A549 (cell line): ENCODE measurements around the gene MLXIP. TPM values are rescaled to one million over a fixed set of nuclear protein-coding genes. Genes with fewer than 3 reads are reported as not detected.

Source experiments
- ATAC-seq, 2 experiments: fragments of 200-7000 bp in 1 of 2; fragments of >200 bp in 1 of 2; cut with Nextera tagmentation in 1 of 2; cut with Tn5 transposase in 1 of 2; 3 replicates each; pipeline versions ENCODE4 v1.8.0 to v1.9.1; 2018 to 2020; ENCODE audit warnings: mild to moderate bottlenecking in 1 of 2, moderate library complexity in 1 of 2
- CTCF ChIA-PET: fragments of 300-600 bp; sonication (Branson Sonifier 250); formaldehyde crosslinking; extraction: SDS; loops from one replicate; lab custom pipeline; 2021; ENCODE audit warnings: antibody characterized with exemption, inconsistent platforms; lab: Yijun Ruan, JAX
- POLR2A ChIA-PET: fragments of 350-600 bp; formaldehyde crosslinking; extraction: SDS; loops from one replicate; lab custom pipeline; 2021; ENCODE audit warnings: antibody characterized with exemption, inconsistent platforms; lab: Yijun Ruan, JAX
- DNase-seq, 2 experiments: peaks; one replicate each; pipeline versions ENCODE4 v3.0.0 to v3.0.0-alpha.2; 2011 to 2016; ENCODE audit warnings: low read depth in 1 of 2, low spot score in 1 of 2
- FAIRE-seq: peaks from 2 replicates; lab custom pipeline; 2011; peaks lifted over from hg19 to GRCh38; lab: Jason Lieb, UNC
- H3K27ac ChIP-seq, 2 experiments: fragments of >200 bp; sonication (Bioruptor Twin); formaldehyde crosslinking; 3 replicates each; pipeline ENCODE4 v1.5.1; 2016 to 2017
- H3K4me1 ChIP-seq: fragments of >200 bp; sonication (Bioruptor Twin); formaldehyde crosslinking; 3 replicates; pipeline ENCODE4 v1.6.1; 2016
- H3K4me2 ChIP-seq: fragments of >200 bp; sonication (Bioruptor Twin); formaldehyde crosslinking; 3 replicates; pipeline ENCODE4 v1.6.1; 2016
- H3K4me3 ChIP-seq: fragments of >200 bp; sonication (Bioruptor Twin); formaldehyde crosslinking; 3 replicates; pipeline ENCODE4 v1.5.1; 2016
- H3K9me3 ChIP-seq: fragments of >200 bp; sonication (Bioruptor Twin); formaldehyde crosslinking; 3 replicates; pipeline ENCODE4 v1.6.1; 2016
- BHLHE40 ChIP-seq: IDR thresholded peaks from 2 replicates; pipeline ENCODE4 v1.6.1; 2012; ENCODE audit warnings: low read depth, low read length, inconsistent platforms
- CHD4 ChIP-seq: fragments of 200-600 bp; sonication (generic); IDR thresholded peaks from 2 replicates; pipeline ENCODE4 v1.6.1; 2016; ENCODE audit warnings: antibody characterized with exemption, mild to moderate bottlenecking, borderline replicate concordance
- EP300 ChIP-seq, 2 experiments: fragments of >200 bp; sonication (Bioruptor Twin); formaldehyde crosslinking; IDR thresholded peaks; 2 replicates in 1 of 2; 3 replicates in 1 of 2; pipeline ENCODE4 v1.6.1; 2016 to 2017
- ESRRA ChIP-seq: fragments of 150-350 bp; IDR thresholded peaks from 2 replicates; pipeline ENCODE4 v1.6.1; 2014; ENCODE audit warnings: mild to moderate bottlenecking, low read length, borderline replicate concordance
- HDAC2 ChIP-seq: fragments of 200-600 bp; sonication (generic); IDR thresholded peaks from 2 replicates; pipeline ENCODE4 v1.6.1; 2016
- HES2 ChIP-seq: fragments of >200 bp; sonication (Bioruptor Twin); formaldehyde crosslinking; IDR thresholded peaks from 2 replicates; pipeline ENCODE4 v1.6.1; 2016
- HOXB13 ChIP-seq: fragments of 250-450 bp; sonication (Bioruptor Pico); IDR thresholded peaks from 2 replicates; pipeline ENCODE4 v1.5.0; 2020; ENCODE audit warnings: low read depth, mild to moderate bottlenecking, moderate library complexity
- JUN ChIP-seq, 2 experiments: fragments of >200 bp; sonication (Bioruptor Twin); formaldehyde crosslinking; IDR thresholded peaks; 2 replicates in 1 of 2; 3 replicates in 1 of 2; pipeline ENCODE4 v1.6.1; 2016 to 2017
- KDM1A ChIP-seq: fragments of 200-600 bp; sonication (generic); IDR thresholded peaks from 2 replicates; pipeline ENCODE4 v1.6.1; 2016; ENCODE audit warnings: low read depth, mild to moderate bottlenecking
- KDM5A ChIP-seq: fragments of 200-600 bp; sonication (generic); IDR thresholded peaks from 2 replicates; pipeline ENCODE4 v1.6.1; 2016; ENCODE audit warnings: antibody characterized with exemption, mild to moderate bottlenecking
- MAZ ChIP-seq: fragments of 150-350 bp; IDR thresholded peaks from 2 replicates; pipeline ENCODE4 v1.6.1; 2014; ENCODE audit warnings: antibody characterized with exemption, low read depth, low read length, borderline replicate concordance
- MYC ChIP-seq: IDR thresholded peaks from 2 replicates; pipeline ENCODE4 v1.6.1; 2012; ENCODE audit warnings: mild to moderate bottlenecking, inconsistent platforms, low read length, improper control_type of control experiment, borderline replicate concordance
- NR3C1 ChIP-seq: fragments of >200 bp; sonication (Bioruptor Twin); formaldehyde crosslinking; IDR thresholded peaks from 3 replicates; pipeline ENCODE4 v1.6.1; 2017
- PHF8 ChIP-seq: fragments of 200-600 bp; sonication (generic); IDR thresholded peaks from 2 replicates; pipeline ENCODE4 v1.6.1; 2016; ENCODE audit warnings: low read depth, mild to moderate bottlenecking, antibody characterized with exemption, moderate library complexity, borderline replicate concordance
- POLR2A ChIP-seq: IDR thresholded peaks from 2 replicates; pipeline ENCODE4 v1.6.1; 2012; ENCODE audit warnings: mild to moderate bottlenecking, low read length
- RAD21 ChIP-seq, 2 experiments: fragments of >200 bp in 1 of 2; sonication (Bioruptor Twin) in 1 of 2; formaldehyde crosslinking in 1 of 2; IDR thresholded peaks in 1 of 2; conservative IDR thresholded peaks in 1 of 2; 2 replicates in 1 of 2; 3 replicates in 1 of 2; pipeline ENCODE4 v1.6.1; 2012 to 2018; ENCODE audit warnings: inconsistent platforms in 1 of 2
- RARB ChIP-seq: fragments of 250-450 bp; sonication (Bioruptor Pico); IDR thresholded peaks from 2 replicates; pipeline ENCODE4 v1.8.0; 2021; ENCODE audit warnings: mild to moderate bottlenecking, moderate library complexity
- RCOR1 ChIP-seq: fragments of 150-350 bp; IDR thresholded peaks from 2 replicates; pipeline ENCODE4 v1.6.1; 2014; ENCODE audit warnings: antibody characterized with exemption, low read length, low read depth
- RNF2 ChIP-seq: fragments of 200-600 bp; sonication (generic); IDR thresholded peaks from 2 replicates; pipeline ENCODE4 v1.6.1; 2016; ENCODE audit warnings: low read depth, mild to moderate bottlenecking, antibody characterized with exemption, moderate library complexity, borderline replicate concordance
- SMC3 ChIP-seq: fragments of >200 bp; sonication (Bioruptor Twin); formaldehyde crosslinking; IDR thresholded peaks from 3 replicates; pipeline ENCODE4 v1.6.1; 2018; ENCODE audit warnings: inconsistent platforms
- WGBS: methylation state at CpG from one replicate; pipeline ENCODE4 v1.1.6; 2017; ENCODE audit errors: missing lambda C conversion rate; 5-methylcytosine and 5-hydroxymethylcytosine counted together
- polyA plus RNA-seq, 4 experiments: library from polyadenylated mRNA; depleted of rRNA in 3 of 4; stranded (reverse); fragments of >200 nt; fragmentation: RNase III in 1 of 4; extraction: RNeasy Plus Mini Kit Qiagen cat#74134 plus additional on column Dnase treatment in 1 of 4; gene quantifications; 2 replicates in 3 of 4; 3 replicates in 1 of 4; pipeline ENCODE4 v1.2.3, GENCODE V29; 2011 to 2017
- TF ChIP-seq, protein P1 (sequence below): IDR thresholded peaks from 2 replicates; pipeline ENCODE4 v1.6.1; 2012
- TF ChIP-seq, protein P2 (sequence below): IDR thresholded peaks from 2 replicates; pipeline ENCODE4 v1.6.1; 2012; ENCODE audit warnings: low read depth, borderline replicate concordance
- TF ChIP-seq, protein P3 (sequence below): fragments of >200 bp; sonication (Bioruptor Twin); formaldehyde crosslinking; IDR thresholded peaks from 3 replicates; pipeline ENCODE4 v1.6.1; 2016

Gene MLXIP
- polyA plus RNA-seq, 2 of the 4 experiments (the other 2 are of a cell fraction): 7.0 to 21.4 TPM

GRCh38 chr12:122185079-122185478 is 106.5 kb downstream of the MLXIP start:
- CTCF ChIA-PET: no interaction called here
- H3K4me2 ChIP-seq: no peak overlapping the region
- no peak for DNase-seq
- TF ChIP-seq SMC3: no peak
- TF ChIP-seq BHLHE40: no peak
- no peak for TF ChIP-seq RNF2
- TF ChIP-seq, all 56 proteins: peak for 0
- FAIRE-seq: no peak
- Histone ChIP-seq H3K4me3 (no peak overlapping the region), H3K27ac (no peak overlapping the region), H3K9me3 (no peaks in the 10 kb centered on the region), H3K4me1 (no peaks in the 10 kb centered on the region)
- POLR2A ChIA-PET: no interaction called here
- WGBS: 70% methylated on average over 7 of the region's 7 CpGs
- ATAC-seq: no peak

- ATAC-seq (0 out of 6 replicates have a peak, but pooled peaks of 1 of the 2 experiments have one; percentile 9), DNase-seq (no peak), FAIRE-seq (no peak)
- Histone ChIP-seq H3K9me3 (no peaks in the 10 kb centered on the region), H3K4me1 (no peaks in the 10 kb centered on the region), H3K27ac (no peak overlapping the region), H3K4me3 (no peak overlapping the region), H3K4me2 (no peak overlapping the region)
- TF ChIP-seq PHF8 (no peak), RARB (no peak), MAZ (no peak), BHLHE40 (no peak), ESRRA (no peak), NR3C1 (no peak), HOXB13 (CRISPR knock-in tag) (no peak), CHD4 (no peak)
- TF ChIP-seq, protein P1, sequence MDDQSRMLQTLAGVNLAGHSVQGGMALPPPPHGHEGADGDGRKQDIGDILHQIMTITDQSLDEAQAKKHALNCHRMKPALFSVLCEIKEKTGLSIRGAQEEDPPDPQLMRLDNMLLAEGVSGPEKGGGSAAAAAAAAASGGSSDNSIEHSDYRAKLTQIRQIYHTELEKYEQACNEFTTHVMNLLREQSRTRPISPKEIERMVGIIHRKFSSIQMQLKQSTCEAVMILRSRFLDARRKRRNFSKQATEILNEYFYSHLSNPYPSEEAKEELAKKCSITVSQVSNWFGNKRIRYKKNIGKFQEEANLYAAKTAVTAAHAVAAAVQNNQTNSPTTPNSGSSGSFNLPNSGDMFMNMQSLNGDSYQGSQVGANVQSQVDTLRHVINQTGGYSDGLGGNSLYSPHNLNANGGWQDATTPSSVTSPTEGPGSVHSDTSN: no peak
- TF ChIP-seq, protein P2, sequence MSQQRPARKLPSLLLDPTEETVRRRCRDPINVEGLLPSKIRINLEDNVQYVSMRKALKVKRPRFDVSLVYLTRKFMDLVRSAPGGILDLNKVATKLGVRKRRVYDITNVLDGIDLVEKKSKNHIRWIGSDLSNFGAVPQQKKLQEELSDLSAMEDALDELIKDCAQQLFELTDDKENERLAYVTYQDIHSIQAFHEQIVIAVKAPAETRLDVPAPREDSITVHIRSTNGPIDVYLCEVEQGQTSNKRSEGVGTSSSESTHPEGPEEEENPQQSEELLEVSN: no peak
- ChIA-PET CTCF (interaction anchor here (1.9 to 10.5 kb wide), 2 partner anchors 57 to 62 kb away, joined by 3 to 117 read pairs; no protein-coding TSS in a partner anchor), POLR2A (no interaction called here)
- WGBS: 72% methylated on average over 10 of the region's 10 CpGs
Measured at GRCh38 chr12:122185494-122186082, 107.0 kb downstream of the MLXIP start.

DNA sequence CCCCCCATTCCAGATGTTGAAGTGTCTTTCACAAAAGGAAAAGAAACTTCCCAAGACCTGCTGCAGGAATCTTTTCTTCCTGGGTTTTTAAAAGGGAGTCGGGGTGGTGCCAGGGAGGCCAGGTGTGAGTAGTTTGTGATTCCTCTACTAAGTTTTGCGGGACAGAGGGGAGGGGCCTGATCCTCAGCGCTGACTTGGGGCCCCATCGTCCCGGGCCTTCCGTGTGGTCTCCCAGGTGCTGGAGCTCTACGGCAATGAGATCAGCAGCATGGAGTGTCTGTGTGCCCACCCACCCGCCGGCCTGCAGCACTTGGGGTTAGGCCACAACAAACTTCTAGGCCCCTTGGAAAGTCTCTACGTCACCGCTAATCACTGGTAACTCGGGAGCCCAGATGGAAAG is 108.9 kb downstream of the MLXIP start:
- no peak for DNase-seq
- no peak for FAIRE-seq
- H3K9me3 ChIP-seq: no peaks in the 10 kb centered on the region
- no peak overlapping the region for H3K4me2 ChIP-seq
- ChIA-PET POLR2A (no interaction called here), CTCF (interaction anchor here (1.7 to 10.5 kb wide), 3 partner anchors 59 to 133 kb away, joined by 3 to 117 read pairs (median 7); no protein-coding TSS in a partner anchor)
- no peak for TF ChIP-seq NR3C1
- TF ChIP-seq RNF2: no peak
- no peak for TF ChIP-seq KDM1A
- TF ChIP-seq, protein P2: no peak
- no peak for TF ChIP-seq RCOR1
- H3K4me3 ChIP-seq: no peak overlapping the region
- ATAC-seq: no peak
- no peak overlapping the region for H3K27ac ChIP-seq
- WGBS: 90% methylated on average over 9 of the region's 12 CpGs
- H3K4me1 ChIP-seq: no peaks in the 10 kb centered on the region

GRCh38 chr12:122189626-122190475 is 111.3 kb downstream of the MLXIP start:
- WGBS: 72% methylated on average over 34 of the region's 34 CpGs
- CTCF ChIA-PET: interaction anchor here (0.6 to 10.5 kb wide), 31 partner anchors 9 to 273 kb away, joined by 3 to 117 read pairs (median 6); partner anchors contain the start of gene IL31
- ATAC-seq (0 out of 6 replicates have a peak, but pooled peaks of 1 of the 2 experiments have one; percentile 3), DNase-seq (no peak), FAIRE-seq (no peak)
- no peaks in the 10 kb centered on the region for H3K4me1 ChIP-seq
- 0 out of 3 replicates have a peak, but pooled peaks cover 4% of the 10 kb centered on the region for H3K9me3 ChIP-seq
- POLR2A ChIA-PET: no interaction called here
- H3K4me2 ChIP-seq: no peak overlapping the region
- no peak overlapping the region for H3K27ac ChIP-seq
- no peak overlapping the region for H3K4me3 ChIP-seq
- TF ChIP-seq JUN (IDR thresholded peaks at IDR 0.05) (no peak), EP300 (IDR thresholded peaks at IDR 0.05) (no peak), MYC (no peak), HDAC2 (no peak), ESRRA (no peak), HES2 (no peak), POLR2A (no peak), RAD21 (conservative IDR thresholded peaks at IDR 0.05 in 1 of 2, IDR thresholded peaks at IDR 0.05 in 1 of 2) (no peak), KDM5A (no peak)
- TF ChIP-seq, protein P3, sequence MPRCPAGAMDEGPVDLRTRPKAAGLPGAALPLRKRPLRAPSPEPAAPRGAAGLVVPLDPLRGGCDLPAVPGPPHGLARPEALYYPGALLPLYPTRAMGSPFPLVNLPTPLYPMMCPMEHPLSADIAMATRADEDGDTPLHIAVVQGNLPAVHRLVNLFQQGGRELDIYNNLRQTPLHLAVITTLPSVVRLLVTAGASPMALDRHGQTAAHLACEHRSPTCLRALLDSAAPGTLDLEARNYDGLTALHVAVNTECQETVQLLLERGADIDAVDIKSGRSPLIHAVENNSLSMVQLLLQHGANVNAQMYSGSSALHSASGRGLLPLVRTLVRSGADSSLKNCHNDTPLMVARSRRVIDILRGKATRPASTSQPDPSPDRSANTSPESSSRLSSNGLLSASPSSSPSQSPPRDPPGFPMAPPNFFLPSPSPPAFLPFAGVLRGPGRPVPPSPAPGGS: no peak
